ENCODE measurements around the gene HOXB1.

The HOXB1 gene

DNA sequence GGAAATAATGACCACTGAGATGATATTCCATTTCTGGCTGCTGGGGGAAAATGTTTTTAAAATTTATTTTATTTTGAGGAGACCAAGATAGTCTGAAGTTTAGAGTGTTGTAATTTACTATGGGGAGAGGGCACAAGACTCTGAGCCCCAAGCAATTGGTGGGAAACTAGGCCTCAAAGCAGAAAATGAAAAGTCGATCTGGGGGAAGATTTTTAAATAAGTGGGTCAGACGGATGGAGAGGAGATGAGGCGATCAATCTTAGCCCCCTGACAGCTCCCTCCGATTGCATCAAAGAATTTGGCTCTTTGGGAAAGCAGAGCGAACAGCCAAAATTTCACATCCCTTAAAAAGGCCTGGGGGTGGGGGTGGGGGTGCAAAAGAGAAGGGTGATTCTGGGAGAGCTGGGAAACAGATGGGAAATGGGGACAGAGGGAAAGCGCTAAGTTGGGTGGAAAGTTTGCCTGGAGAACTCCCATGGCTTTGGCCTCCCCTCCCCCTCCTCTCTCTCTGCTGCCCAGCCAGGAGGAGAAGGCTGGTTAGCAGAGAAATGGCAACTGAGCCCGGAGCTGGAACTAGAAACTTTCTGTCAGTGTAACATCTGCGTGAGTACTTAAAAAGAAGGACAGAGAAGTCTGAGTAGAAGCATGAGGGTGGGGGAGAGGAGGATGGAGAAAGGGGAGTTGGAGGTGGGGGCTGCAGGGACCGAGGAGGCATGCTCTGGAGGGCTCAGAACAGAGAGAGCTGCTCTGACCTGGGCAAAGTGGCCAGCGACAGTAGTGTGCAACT, 15.5 kb upstream of the HOXB1 start:
- TF ChIP-seq, protein P1, sequence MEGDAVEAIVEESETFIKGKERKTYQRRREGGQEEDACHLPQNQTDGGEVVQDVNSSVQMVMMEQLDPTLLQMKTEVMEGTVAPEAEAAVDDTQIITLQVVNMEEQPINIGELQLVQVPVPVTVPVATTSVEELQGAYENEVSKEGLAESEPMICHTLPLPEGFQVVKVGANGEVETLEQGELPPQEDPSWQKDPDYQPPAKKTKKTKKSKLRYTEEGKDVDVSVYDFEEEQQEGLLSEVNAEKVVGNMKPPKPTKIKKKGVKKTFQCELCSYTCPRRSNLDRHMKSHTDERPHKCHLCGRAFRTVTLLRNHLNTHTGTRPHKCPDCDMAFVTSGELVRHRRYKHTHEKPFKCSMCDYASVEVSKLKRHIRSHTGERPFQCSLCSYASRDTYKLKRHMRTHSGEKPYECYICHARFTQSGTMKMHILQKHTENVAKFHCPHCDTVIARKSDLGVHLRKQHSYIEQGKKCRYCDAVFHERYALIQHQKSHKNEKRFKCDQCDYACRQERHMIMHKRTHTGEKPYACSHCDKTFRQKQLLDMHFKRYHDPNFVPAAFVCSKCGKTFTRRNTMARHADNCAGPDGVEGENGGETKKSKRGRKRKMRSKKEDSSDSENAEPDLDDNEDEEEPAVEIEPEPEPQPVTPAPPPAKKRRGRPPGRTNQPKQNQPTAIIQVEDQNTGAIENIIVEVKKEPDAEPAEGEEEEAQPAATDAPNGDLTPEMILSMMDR (IDR thresholded peaks at IDR 0.05; ENCODE audit: low read depth, low read length), result no peak
- Histone ChIP-seq H3K27ac (no peak overlapping the region), H3K27me3 (ENCODE audit: insufficient read depth, low read depth, severe bottlenecking) (peaks cover 92% of the 10 kb centered on the region), H3K9me3 (ENCODE audit: severe bottlenecking) (peaks cover 14% of the 10 kb centered on the region), H3K36me3 (no peaks in the 10 kb centered on the region; the same call in 1 of the 2 replicates), H3K4me3 (ENCODE audit: low read depth, low read length) (no peak overlapping the region)
- DNase-seq, result no peak

DNA sequence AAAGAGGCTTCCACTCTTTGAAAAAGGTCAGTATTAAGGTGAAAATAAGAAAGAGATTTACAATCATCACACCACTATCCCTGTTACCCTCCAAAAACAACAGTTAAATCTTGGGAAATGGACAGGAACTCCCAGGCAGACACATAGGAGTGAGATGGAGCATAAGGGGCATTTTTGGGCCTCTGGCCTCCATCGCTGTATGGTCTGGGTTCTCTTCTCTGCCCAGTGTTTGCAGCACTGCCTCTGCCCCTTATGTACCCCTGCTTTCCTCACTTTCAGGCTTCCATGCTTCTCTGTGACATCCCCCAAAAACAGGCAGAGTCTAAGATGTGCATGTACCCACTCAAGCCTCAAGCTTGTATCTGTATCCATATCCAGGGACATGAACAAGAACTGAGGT, 14.7 kb upstream of the HOXB1 start:
- Histone ChIP-seq H3K36me3 (no peaks in the 10 kb centered on the region; the same call in 1 of the 2 replicates), H3K4me3 (ENCODE audit: low read depth, low read length) (no peak overlapping the region), H3K27me3 (ENCODE audit: insufficient read depth, low read depth, severe bottlenecking) (peaks cover 97% of the 10 kb centered on the region), H3K9me3 (ENCODE audit: severe bottlenecking) (peaks cover 13% of the 10 kb centered on the region), H3K27ac (no peak overlapping the region)
- DNase-seq, result no peak
- TF ChIP-seq, protein P1 (IDR thresholded peaks at IDR 0.05; ENCODE audit: low read depth, low read length), result no peak

- H3K4me3 ChIP-seq (ENCODE audit: low read depth, low read length), result no peak within 1 kb of the TSS
- TF ChIP-seq, protein P1 (IDR thresholded peaks at IDR 0.05; ENCODE audit: low read depth, low read length), result no peak
- no peak for DNase-seq
- no peak within 1 kb of the TSS for H3K27ac ChIP-seq
- no peaks in the 10 kb centered on the region; the same call in 1 of the 2 replicates for H3K36me3 ChIP-seq
- H3K9me3 ChIP-seq (ENCODE audit: severe bottlenecking), result peaks cover 8% of the 10 kb centered on the region
- peaks cover 97% of the 10 kb centered on the region for H3K27me3 ChIP-seq (ENCODE audit: insufficient read depth, low read depth, severe bottlenecking)
Observed at GRCh38 chr17:48545022-48545375, 14.2 kb upstream of the HOXB1 start, which contains the start of gene HOXB2. HOXB2 (minus strand) TSS chr17:48545109; CDS start chr17:48544911, 198 bp downstream.

DNA sequence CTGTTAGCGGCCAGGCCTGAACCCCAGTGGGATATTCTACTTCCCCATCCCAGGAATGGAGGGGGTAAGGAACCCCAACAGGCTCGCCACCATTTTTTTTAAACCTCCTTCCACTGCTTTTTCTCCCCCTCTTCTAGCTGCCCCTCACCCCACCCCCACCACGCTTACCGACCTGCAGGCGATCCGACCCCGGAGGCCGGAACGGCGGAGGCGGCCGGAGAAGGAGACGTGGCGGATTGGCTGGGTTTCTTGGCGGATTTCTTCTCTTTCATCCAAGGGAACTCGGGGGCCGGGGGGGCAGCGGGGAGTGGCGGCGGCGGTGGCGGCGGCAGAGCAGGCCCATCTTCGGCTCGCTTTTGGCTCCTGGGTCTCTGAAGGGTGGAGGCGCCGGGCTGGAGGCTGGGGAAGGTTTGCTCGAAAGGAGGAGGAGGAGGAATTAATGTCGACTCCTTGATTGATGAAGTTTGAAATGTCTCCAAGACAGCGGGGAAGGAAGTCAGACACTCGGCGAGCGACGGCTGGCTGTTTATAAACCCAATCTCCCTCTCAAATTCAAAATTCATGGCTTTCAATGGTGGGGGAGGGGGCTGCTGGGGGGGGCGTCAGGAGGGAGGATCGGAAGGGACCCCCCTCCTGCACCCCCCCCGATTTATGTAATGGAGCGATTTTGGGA, 13.7 kb upstream of the HOXB1 start:
- peaks cover 95% of the 10 kb centered on the region for H3K27me3 ChIP-seq (ENCODE audit: insufficient read depth, low read depth, severe bottlenecking)

DNA sequence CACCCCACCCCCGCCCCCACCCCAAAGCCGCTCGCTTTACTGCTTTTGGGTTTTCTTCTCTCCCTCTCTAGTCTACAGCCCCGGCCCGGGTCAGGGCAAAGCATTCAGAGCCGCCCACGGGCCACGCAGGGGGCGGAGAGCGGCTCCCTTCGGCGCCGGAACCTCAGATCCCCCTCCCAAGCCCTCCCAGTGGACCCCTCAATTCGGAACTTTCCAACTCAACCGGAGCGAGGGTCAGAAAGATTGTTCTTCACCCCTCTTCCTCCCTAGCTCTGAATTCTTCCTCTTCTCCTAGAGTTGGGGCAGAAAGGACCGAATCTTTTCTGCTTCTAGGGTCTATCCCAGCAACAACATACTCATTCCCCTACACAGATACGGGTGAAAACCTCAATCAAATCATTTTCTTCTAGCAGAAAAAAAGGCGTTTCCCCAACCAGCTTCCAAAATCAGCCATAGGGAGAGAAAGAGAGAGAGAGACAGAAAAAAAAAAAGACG, 13.1 kb upstream of the HOXB1 start:
- Histone ChIP-seq H3K9me3 (ENCODE audit: severe bottlenecking) (peaks cover 8% of the 10 kb centered on the region), H3K27me3 (ENCODE audit: insufficient read depth, low read depth, severe bottlenecking) (peaks cover 95% of the 10 kb centered on the region), H3K27ac (no peak overlapping the region), H3K36me3 (no peaks in the 10 kb centered on the region; the same call in 1 of the 2 replicates), H3K4me3 (ENCODE audit: low read depth, low read length) (no peak overlapping the region)
- DNase-seq, result no peak
- TF ChIP-seq, protein P1 (IDR thresholded peaks at IDR 0.05; ENCODE audit: low read depth, low read length), result no peak

More for the DNA sequence above, 13.7 kb upstream of the HOXB1 start:
- H3K4me3 ChIP-seq (ENCODE audit: low read depth, low read length), result no peak overlapping the region
- TF ChIP-seq, protein P1 (IDR thresholded peaks at IDR 0.05; ENCODE audit: low read depth, low read length), result no peak
- no peak for DNase-seq
- H3K36me3 ChIP-seq, result no peaks in the 10 kb centered on the region; the same call in 1 of the 2 replicates
- H3K27ac ChIP-seq, result no peak overlapping the region
- peaks cover 8% of the 10 kb centered on the region for H3K9me3 ChIP-seq (ENCODE audit: severe bottlenecking)
